Stimulated activated CD4-positive, alpha-beta T cell treated with anti-CD3 and anti-CD28 coated beads, Interleukin-12 subunit alpha, Interleukin-12 subunit beta, amount 100 ng/mL, for 24 hours (primary cell): ENCODE measurements around the gene RNF112.
A peak's percentile ranks its signal among the peaks of the same experiment; 100 is the strongest.

Source experiments
- DNase-seq, 2 experiments: peaks; one replicate each; pipeline ENCODE4 v3.0.0-alpha.2; 2020; ENCODE audit warnings: low read depth in 2 of 2

Gene RNF112

DNA sequence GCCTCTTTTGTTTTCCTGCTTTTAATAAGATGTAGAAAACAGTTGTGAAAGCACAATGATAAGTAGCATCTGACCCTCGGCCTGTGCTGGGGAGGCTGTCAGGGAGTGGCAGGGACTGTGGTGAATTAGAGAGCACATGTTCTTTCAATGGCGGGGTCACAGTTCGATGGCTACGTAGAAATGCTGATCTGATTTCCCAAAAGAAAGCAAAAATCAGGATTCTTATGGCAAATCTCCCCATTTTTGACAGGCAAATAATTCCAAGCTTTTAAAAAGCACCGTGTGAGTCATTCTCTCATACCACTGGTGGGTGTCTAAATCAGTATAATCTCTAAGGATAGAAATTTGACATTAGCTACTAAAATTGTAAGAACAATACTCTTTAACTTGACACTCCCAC, 36.9 kb upstream of the RNF112 start:
- no peak for DNase-seq

DNA sequence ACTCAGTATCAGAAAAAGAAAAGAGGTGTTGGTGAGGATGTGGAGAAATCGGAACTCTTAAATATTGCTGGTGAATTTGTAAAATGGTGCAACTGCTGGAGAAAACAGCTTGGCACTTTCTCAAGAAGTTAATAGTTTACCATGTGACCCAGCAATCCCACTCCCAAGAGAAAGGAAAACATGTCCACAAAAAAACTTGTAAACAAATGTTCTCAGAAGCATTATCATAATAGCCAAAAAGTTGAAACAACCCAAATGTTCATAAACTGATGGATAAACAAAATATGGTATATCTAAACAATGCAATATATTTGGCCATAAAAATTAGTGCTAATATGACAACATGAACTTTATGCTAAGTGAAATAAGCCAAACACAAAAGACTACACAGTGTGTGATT, 35.3 kb upstream of the RNF112 start:
- DNase-seq, result no peak

DNA sequence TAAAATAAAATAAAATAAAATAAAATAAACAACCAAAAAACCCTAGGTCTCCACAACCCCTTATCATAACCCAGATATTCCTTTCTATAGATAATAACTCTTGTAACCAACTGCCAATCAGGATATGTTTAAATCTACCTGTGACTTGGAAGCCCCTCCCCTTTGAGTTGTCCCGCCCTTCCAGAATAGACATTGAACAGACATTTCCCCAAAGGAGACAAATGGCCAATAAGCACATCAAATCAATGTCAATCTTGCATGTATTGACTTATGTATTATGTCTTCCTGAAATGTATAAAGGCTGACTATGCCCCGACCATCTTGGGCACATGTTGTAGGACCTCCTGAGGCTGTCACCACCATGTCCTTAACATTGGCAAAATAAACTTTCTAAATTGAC, 34.2 kb upstream of the RNF112 start:
- no peak for DNase-seq

DNA sequence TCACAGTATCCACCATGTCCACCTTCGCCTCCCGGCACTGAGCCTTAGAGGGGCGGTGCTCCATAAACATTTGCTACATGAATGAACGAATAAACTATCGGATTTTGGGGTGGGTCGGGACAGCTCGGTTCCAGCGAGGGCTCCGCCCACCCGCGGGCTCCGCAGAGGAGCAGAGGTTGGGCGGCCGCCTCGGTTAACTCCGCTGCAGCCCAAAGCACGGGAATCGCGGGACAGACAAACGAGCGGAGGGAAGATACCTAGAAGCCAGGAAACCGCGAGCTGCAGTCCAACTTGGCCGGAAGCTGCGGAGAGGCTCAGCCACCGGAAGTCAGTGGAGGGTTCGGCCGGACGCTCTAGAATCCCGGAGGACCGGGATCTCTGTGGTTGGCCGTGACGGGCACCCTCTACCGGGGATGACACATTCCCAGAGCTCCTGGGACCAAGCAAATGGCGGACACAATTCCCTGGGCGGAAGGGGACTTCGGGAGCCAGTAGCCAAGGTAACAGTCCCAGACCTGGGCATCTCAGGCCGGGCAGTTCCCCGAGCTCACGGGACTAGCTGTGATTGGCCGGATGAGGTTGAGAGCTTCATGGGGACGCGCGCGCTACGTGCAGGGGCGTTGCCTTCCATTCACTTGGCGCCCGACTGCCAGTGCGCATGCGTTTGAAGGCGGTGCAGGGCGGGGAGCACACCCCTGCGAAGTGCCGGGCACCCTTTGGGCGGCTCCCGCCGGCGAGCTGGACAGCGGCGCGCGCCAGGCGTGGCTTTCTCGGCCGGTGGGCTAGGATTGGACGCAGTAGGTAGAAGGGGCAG, 33.2 kb upstream of the RNF112 start:
- DNase-seq, result peak; percentile 90 to 91

DNA sequence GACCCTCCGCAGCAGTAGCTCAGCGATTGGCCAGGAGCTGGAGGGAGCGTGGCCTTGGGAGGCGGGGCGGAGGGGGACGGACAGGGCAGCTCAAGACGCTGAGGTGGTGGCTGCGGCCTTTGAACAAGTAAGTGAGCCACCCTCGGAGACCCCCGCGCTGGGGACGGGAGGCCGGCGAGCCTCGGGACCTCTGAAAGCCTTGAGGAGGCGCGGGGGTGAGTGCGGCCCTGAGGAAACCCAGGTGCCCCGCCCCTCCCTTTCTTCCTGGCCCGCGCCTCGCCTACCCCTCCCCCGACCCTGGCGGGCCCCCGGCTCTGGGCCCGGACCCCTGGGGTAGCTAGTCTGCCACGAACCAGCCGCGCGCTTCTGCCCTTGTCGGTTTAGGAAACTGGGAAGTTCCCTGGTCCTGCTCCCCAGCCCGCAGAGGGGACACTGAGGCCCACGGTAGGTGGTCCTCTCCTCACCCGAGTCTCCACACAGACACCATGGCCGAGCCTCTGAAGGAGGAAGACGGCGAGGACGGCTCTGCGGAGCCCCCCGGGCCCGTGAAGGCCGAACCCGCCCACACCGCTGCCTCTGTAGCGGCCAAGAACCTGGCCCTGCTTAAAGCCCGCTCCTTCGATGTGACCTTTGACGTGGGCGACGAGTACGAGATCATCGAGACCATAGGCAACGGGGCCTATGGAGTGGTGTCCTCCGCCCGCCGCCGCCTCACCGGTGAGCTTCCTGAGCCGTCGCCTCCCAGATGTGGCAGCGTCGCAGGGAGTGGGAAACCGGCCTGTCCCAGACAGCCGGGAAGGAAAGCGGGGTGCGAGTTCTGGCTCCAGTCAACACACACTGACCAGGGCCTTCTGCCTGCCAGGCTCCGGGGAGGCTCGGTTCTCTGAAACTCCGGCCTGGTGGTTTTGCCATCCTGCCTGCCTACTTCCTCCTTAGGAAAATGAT, 32.3 kb upstream of the RNF112 start, which contains the start of gene MAPK7:
Gene MAPK7 (plus strand): TSS at position 83 of the 945 bp plus-strand sequence. CDS start 403 bp downstream, at position 486.
- no peak for DNase-seq

DNA sequence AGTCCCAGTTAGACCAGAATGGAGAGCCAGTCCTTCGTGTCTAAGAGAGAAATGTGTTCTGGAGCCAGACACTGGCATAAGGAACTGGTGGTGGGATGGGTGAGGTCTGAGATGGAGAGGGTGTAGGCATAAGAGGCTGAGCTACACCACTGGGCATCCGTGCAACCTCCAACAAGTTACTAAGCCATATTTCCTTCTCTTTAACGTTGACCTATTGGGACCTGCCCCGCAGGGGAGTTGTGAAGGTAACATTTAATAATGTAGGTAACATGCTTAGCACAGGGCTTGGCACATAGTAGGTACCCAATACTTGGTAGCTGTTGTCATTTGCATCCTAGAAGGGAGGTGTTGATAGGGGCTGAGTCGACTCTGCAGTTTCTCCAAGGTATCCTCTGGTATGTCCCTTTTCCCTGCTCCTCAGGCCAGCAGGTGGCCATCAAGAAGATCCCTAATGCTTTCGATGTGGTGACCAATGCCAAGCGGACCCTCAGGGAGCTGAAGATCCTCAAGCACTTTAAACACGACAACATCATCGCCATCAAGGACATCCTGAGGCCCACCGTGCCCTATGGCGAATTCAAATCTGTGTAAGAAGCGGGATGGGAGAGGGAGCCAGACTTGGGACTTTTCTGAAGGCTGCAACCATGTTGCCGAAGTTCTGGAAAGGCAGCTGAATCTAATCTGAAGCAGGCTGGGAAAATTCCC, 31.5 kb upstream of the RNF112 start:
- no peak for DNase-seq

DNA sequence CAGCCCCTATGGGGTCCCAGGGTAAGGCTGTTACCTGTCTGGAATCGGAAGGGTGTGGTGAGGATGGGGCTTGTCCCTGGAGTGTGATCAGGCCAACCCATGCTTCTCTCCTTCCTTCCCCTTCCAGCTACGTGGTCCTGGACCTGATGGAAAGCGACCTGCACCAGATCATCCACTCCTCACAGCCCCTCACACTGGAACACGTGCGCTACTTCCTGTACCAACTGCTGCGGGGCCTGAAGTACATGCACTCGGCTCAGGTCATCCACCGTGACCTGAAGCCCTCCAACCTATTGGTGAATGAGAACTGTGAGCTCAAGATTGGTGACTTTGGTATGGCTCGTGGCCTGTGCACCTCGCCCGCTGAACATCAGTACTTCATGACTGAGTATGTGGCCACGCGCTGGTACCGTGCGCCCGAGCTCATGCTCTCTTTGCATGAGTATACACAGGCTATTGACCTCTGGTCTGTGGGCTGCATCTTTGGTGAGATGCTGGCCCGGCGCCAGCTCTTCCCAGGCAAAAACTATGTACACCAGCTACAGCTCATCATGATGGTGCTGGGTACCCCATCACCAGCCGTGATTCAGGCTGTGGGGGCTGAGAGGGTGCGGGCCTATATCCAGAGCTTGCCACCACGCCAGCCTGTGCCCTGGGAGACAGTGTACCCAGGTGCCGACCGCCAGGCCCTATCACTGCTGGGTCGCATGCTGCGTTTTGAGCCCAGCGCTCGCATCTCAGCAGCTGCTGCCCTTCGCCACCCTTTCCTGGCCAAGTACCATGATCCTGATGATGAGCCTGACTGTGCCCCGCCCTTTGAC, 30.3 kb upstream of the RNF112 start:
- no peak for DNase-seq

DNA sequence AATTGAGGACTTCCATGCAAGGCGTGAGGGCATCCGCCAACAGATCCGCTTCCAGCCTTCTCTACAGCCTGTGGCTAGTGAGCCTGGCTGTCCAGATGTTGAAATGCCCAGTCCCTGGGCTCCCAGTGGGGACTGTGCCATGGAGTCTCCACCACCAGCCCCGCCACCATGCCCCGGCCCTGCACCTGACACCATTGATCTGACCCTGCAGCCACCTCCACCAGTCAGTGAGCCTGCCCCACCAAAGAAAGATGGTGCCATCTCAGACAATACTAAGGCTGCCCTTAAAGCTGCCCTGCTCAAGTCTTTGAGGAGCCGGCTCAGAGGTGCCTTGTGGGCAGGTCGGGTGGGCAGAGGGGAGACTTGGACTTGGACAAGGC, 29.7 kb upstream of the RNF112 start:
- DNase-seq, result no peak

DNA sequence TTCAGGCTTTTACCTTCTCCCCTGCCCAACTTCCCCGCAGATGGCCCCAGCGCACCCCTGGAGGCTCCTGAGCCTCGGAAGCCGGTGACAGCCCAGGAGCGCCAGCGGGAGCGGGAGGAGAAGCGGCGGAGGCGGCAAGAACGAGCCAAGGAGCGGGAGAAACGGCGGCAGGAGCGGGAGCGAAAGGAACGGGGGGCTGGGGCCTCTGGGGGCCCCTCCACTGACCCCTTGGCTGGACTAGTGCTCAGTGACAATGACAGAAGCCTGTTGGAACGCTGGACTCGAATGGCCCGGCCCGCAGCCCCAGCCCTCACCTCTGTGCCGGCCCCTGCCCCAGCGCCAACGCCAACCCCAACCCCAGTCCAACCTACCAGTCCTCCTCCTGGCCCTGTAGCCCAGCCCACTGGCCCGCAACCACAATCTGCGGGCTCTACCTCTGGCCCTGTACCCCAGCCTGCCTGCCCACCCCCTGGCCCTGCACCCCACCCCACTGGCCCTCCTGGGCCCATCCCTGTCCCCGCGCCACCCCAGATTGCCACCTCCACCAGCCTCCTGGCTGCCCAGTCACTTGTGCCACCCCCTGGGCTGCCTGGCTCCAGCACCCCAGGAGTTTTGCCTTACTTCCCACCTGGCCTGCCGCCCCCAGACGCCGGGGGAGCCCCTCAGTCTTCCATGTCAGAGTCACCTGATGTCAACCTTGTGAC, 29.1 kb upstream of the RNF112 start:
- no peak for DNase-seq

DNA sequence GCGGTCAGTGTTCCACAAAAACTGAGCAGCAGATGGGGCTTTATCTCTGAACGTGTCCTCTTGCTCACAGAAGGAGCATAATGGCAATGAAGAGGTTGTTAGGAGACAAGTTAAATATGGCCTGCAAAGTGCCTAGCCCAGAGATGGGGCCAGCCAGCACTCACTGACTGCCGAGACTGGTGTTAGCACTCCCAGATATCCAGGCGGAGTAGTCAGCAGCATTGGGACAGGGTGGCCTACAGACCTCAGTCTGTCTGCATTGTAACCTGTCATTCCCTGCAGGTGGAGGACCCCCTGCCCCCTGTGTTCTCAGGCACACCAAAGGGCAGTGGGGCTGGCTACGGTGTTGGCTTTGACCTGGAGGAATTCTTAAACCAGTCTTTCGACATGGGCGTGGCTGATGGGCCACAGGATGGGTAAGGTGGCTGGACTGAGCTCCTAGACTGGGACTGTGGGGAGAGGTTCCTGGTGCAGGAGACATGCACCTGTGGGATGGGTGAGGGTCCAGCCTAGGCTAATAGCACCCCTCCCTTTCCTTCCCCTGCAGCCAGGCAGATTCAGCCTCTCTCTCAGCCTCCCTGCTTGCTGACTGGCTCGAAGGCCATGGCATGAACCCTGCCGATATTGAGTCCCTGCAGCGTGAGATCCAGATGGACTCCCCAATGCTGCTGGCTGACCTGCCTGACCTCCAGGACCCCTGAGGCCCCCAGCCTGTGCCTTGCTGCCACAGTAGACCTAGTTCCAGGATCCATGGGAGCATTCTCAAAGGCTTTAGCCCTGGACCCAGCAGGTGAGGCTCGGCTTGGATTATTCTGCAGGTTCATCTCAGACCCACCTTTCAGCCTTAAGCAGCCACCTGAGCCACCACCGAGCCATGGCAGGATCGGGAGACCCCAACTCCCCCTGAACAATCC, 28.2 kb upstream of the RNF112 start:
- DNase-seq, result no peak

DNA sequence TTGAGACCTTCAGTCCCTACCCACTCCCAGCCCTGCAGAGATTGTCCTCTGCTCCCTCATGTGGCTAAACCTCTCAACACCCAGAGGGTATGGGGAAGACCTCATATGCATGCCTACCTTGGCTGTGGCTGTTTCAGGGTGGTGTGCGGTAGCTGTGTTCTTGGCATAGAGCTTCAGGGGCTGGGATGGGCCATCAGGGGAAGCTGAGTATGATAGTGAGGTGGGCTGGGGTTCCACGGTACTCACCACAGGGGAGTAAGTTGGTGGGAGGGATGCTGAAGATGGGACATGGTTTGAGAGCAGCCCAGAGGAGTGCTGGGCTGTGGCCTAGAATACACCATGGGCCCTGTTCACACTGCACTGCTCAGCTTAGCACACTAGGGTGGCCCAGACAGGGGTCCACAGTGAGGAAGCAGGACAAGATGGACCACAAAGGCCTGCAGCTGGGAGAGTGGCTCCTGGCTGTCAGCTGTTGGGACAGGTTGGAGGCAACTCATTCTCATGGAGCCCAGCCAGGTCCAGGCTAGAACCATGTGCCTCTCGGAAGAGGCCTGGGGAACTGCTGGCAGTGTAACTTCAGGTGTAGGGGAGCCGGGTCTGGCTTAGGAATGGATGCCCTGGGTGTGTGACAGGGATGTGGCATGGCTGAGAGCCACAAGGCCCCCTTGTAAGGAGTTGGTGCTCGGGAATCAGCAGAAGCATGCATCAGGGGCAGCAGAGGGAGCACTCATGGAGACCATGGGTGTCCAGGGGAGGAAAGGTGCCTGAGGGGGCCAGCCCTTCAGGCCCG, 27.2 kb upstream of the RNF112 start:
- DNase-seq, result no peak

DNA sequence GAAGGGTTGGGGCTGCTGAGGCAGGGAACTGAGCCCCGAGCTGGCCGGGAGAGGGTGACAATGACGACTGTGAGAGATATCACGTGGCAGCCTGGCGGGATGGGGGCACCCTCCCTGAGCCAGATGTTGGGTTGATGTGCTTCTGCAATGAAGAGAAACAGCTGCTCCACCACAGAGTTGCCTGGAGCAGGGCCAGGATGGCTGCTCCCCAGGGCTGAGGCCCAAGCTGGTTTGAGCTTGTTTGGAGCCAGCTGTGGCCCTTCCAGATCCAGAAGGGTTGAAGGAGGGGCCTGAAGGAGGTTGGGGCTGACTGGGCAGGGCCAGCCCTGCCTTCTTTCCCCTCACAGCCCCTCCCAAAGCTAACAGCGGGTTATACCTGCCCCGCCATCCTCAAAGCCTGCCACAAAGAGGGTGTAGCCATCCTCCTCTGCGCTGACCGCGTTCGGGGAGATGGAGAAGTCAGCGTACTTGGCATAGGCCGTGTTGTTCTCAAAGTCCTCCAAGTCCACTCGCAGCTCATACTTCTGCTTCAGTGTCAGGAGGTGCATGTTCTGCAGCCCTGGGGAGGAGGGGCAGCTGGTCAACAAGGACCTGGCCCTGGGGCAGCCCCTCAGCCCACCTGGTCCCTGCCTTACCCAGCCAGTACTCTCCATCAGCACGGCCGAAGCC, 26.2 kb upstream of the RNF112 start:
- no peak for DNase-seq

DNA sequence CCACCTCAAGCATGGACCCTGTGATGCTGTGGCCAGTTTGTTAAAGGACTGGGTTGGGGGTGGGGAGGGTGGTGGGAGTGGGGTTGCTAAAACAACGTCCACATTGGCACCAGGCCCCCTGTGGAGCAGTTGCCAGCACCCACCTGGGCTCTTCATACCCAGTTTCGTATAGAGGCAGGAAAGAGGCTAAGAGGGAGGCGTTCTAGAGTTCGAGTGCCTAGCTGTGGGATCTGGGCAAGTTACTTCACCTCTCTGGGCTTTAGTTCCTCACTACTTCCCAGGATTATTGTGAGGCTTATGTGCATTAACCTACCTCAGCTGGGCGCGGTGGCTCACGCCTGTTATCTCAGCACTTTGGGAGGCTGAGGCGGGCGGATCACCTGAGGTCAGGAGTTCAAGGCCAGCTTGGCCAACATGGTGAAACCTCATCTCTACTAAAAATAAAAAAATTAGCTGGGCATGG, 25.5 kb upstream of the RNF112 start:
- no peak for DNase-seq

DNA sequence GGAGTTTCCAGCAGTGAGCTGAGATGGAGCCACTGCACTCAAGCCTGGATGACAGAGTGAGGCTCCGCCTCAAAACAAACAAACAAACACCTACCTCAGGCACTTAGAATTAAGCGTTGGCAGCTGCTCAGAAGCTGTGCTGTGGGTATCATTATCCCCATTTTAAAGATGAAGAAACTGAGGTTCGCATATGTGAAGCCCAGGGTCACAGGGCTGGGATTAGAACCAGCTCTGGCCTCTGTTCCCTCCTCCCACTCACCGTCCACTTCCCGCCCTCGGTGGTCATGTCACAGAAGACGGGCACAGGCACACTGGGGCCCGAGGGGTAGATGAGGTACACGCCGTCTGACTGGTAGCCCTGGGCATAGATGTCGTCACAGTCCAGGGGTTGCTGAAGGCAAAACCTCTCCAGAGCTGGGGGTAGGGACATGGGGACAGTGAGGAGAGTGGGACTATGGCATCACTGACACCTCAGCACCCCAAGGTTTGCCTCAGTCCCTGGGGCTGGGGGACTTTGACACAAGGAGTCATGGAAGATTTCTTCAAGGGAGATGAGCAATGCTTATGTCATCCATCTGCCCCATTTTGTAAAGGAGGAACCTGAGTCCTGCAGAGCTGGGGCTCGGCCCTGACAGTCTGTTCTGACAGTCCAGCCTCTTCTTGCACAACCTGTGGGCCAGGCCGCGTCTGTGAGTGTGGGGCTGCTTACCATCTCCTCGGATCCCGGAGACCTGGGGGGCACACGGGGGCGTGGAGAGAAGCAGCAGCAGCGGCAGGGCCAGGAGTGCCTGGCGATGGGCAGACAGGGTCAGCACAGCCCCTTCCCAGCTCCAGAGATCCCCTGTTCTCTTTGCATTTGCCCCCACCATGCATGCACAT, 24.7 kb upstream of the RNF112 start:
- DNase-seq, result no peak

DNA sequence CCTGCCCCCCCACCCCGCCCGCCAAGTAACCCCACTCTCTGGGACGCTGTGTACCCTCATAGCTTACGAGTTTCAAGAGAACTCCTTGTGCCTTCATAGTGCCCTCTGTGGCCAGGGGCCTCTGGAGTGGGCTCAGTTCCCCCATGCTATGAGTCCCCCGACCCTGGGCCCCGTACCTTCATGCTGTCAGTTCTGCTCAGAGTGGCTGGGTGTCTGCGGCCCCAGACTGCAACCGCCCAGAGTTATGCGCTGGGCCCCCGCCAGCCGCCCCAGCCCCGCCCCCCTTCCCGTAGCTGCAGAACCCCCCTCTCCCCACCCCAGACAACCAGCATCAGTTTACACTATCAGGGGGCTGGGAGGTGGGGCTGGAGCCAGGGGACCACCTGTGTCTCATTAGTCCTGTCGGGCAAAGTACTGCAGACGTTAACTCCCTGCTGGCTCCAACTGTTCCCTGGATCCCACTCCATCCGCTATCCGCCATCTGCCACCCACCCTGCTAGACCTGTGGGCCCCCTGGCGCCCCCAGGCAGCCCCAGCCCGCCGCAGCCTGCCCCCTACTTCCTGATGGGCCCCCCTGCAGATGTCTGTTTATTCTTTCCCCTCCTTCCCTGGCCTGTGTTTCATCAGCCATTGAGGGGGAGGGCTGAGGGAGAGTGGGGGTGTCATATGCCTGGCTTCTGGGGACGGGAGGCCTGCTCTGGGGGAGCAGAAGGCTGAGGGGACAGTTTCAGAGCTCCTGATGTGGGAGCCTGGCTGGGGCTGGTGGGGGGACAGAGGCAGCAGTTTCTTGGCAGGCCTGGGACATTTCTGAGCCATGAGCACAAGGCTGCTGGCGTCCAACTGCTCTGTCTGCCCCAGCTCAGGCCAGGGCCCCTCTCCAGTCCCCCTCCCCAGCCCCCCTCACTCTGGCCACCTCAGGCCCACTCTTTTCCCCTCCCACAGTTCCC, 23.8 kb upstream of the RNF112 start, which contains the start of gene MFAP4:
Gene MFAP4 (minus strand): TSS at position 217 of the 947 bp plus-strand sequence. CDS start 35 bp downstream, at position 182.
- no peak for DNase-seq
